OCI-LY7 (cell line): ENCODE results near the gene PLEKHA5. TPM values are rescaled to one million over a fixed set of nuclear protein-coding genes. Genes with fewer than 3 reads are reported as not detected.

Experiments
- BruUV-seq: library from RNA; stranded (reverse); fragments of 400-500 nt; replicated peaks from 2 replicates; lab custom pipeline; 2021; lab: Mats Ljungman, UMichigan
- CTCF ChIA-PET: fragments of 300-600 bp; sonication (Branson Sonifier 250); formaldehyde crosslinking; loops from one replicate; lab custom pipeline; 2022; ENCODE audit warnings: antibody characterized with exemption; ENCODE audit not compliant: unreplicated experiment; lab: Charles Lee
- POLR2A ChIA-PET: fragments of 300-600 bp; sonication (Branson Sonifier 250); formaldehyde crosslinking; loops from one replicate; lab custom pipeline; 2022; ENCODE audit warnings: antibody characterized with exemption; lab: Charles Lee
- DNase-seq: peaks from one replicate; pipeline ENCODE4 v3.0.0-alpha.2; 2015; ENCODE audit warnings: low spot score
- H2AFZ ChIP-seq: fragments of 200-600 bp; sonication (generic), shearing (Covaris generic); 2 replicates; pipeline ENCODE4 v1.6.1; 2014; ENCODE audit warnings: mild to moderate bottlenecking, antibody characterized with exemption, low read length, moderate library complexity
- H3K27ac ChIP-seq: fragments of 200-600 bp; sonication (generic); 2 replicates; pipeline ENCODE4 v1.5.1; 2014; ENCODE audit warnings: mixed run types, low read depth, mild to moderate bottlenecking, moderate library complexity, low read length, inconsistent platforms; ENCODE audit not compliant: poor library complexity, severe bottlenecking
- H3K36me3 ChIP-seq: fragments of 200-600 bp; sonication (generic); 2 replicates; pipeline ENCODE4 v1.6.1; 2014; ENCODE audit warnings: mild to moderate bottlenecking, antibody characterized with exemption, low read length, moderate library complexity, mixed read lengths; ENCODE audit not compliant: insufficient read depth
- H3K4me1 ChIP-seq: fragments of 200-600 bp; sonication (generic); 2 replicates; pipeline ENCODE4 v1.5.1; 2014; ENCODE audit warnings: mild to moderate bottlenecking, low read length; ENCODE audit not compliant: insufficient read depth, poor library complexity, severe bottlenecking
- H3K4me2 ChIP-seq: fragments of 200-600 bp; sonication (generic); 2 replicates; pipeline ENCODE4 v1.6.1; 2014; ENCODE audit warnings: mild to moderate bottlenecking, low read length
- H3K4me3 ChIP-seq: fragments of 200-600 bp; sonication (generic); 2 replicates; pipeline ENCODE4 v1.5.1; 2014; ENCODE audit warnings: mild to moderate bottlenecking, low read depth, low read length; ENCODE audit not compliant: poor library complexity, severe bottlenecking
- H3K79me2 ChIP-seq: fragments of 200-600 bp; sonication (generic); 2 replicates; pipeline ENCODE4 v1.6.1; 2016; ENCODE audit warnings: low read depth, mild to moderate bottlenecking, low read length, moderate library complexity, mixed read lengths; ENCODE audit not compliant: insufficient read depth
- H3K9me2 ChIP-seq: fragments of 200-600 bp; sonication (generic); 2 replicates; pipeline ENCODE4 v1.6.1; 2016; ENCODE audit warnings: mild to moderate bottlenecking, low read length, mixed read lengths; ENCODE audit not compliant: insufficient read depth
- H3K9me3 ChIP-seq: fragments of 200-600 bp; sonication (generic); 2 replicates; pipeline ENCODE4 v1.6.1; 2014; ENCODE audit warnings: mild to moderate bottlenecking, mixed run types, low read length, mixed read lengths
- H4K20me1 ChIP-seq: fragments of 200-600 bp; sonication (generic); 2 replicates; pipeline ENCODE4 v1.6.1; 2014; ENCODE audit warnings: mild to moderate bottlenecking, antibody characterized with exemption, low read length, moderate library complexity, mixed read lengths; ENCODE audit not compliant: insufficient read depth
- EZH2phosphoT487 ChIP-seq: fragments of 200-600 bp; sonication (generic); IDR thresholded peaks from 2 replicates; pipeline ENCODE4 v1.6.1; 2018; ENCODE audit warnings: low read depth, borderline replicate concordance, mild to moderate bottlenecking, mixed run types, antibody characterized with exemption, low read length, moderate library complexity, mixed read lengths
- intact Hi-C: fragments of 100-400 bp; cut with micrococcal nuclease; formaldehyde crosslinking; loops from one replicate; pipeline ENCODE4 v1.10.0; 2022; ENCODE audit not compliant: unreplicated experiment
- total RNA-seq, 2 experiments: library from RNA; depleted of rRNA in 1 of 2; stranded (reverse); fragments of >200 nt in 1 of 2; shearing (Covaris generic) in 1 of 2; gene quantifications; 2 replicates each; pipeline ENCODE4 v1.2.3, GENCODE V29; 2014 to 2022
- TF ChIP-seq, protein P1 (sequence below): fragments of 200-600 bp; sonication (generic); conservative IDR thresholded peaks from 2 replicates; pipeline ENCODE4 v1.5.1; 2014; ENCODE audit warnings: mild to moderate bottlenecking, antibody characterized with exemption, low read length, moderate library complexity, mixed read lengths

The PLEKHA5 gene
- total RNA-seq, 2 experiments from 2014 or later = 2.7 TPM; not detected in 1

DNA sequence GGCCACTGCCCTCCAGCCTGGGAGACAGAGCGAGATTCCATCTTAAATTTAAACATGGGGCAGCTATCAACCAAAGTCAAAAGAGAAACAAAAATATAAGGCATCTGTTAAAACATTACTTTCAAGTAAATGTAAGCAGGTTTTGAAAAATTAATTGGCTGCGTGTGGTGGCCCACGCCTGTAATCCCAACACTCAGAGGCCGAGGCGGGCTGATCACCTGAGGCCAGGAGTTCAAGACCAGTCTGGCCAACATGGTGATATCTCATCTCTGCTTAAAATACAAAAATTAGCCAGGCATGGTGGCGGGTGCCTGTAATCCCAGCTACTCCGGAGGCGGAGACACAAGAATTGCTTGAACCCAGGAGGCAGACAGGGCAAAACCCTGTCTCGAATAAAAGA, 82.7 kb downstream of the PLEKHA5 start:
- Histone ChIP-seq H3K4me2 (no peak overlapping the region), H2AFZ (no peak overlapping the region), H3K79me2 (no peaks in the 10 kb centered on the region), H3K36me3 (no peaks in the 10 kb centered on the region), H3K4me1 (no peaks in the 10 kb centered on the region), H3K9me3 (no peaks in the 10 kb centered on the region), H4K20me1 (no peaks in the 10 kb centered on the region), H3K27ac (no peak overlapping the region), H3K4me3 (no peak overlapping the region), H3K9me2 (no peaks in the 10 kb centered on the region)
- ChIA-PET CTCF (no interaction called here), POLR2A (no interaction called here)
- BruUV-seq = no TSS peak
- TF ChIP-seq EZH2phosphoT487 = no peak
- TF ChIP-seq, protein P1, sequence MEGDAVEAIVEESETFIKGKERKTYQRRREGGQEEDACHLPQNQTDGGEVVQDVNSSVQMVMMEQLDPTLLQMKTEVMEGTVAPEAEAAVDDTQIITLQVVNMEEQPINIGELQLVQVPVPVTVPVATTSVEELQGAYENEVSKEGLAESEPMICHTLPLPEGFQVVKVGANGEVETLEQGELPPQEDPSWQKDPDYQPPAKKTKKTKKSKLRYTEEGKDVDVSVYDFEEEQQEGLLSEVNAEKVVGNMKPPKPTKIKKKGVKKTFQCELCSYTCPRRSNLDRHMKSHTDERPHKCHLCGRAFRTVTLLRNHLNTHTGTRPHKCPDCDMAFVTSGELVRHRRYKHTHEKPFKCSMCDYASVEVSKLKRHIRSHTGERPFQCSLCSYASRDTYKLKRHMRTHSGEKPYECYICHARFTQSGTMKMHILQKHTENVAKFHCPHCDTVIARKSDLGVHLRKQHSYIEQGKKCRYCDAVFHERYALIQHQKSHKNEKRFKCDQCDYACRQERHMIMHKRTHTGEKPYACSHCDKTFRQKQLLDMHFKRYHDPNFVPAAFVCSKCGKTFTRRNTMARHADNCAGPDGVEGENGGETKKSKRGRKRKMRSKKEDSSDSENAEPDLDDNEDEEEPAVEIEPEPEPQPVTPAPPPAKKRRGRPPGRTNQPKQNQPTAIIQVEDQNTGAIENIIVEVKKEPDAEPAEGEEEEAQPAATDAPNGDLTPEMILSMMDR = no peak
- DNase-seq = no peak
- intact Hi-C loops = no loop called here

- intact Hi-C loops = no loop called here
Observed at GRCh38 chr12:19214020-19214419, 84.5 kb downstream of the PLEKHA5 start.

DNA sequence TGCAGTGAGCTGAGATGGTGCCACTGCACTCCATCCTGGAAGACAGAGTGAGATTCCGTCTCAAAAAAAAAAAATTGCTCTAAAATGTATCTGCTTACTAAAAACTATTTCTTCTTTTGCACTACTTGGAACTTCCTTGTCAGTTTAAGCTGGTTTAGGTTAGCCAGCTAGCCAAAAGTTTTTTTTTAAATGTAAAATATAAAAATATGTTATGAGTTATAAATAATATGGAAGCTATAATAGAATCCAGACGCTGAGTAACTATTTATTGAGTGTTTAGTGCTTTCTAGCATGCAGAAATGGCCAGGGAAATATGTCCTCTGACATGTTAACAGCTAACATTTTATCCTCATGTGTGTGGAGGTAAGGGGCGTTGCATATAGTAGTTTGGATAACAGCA, 85.6 kb downstream of the PLEKHA5 start:
- Histone ChIP-seq H3K9me3 (no peaks in the 10 kb centered on the region), H3K27ac (no peak overlapping the region), H3K4me1 (no peaks in the 10 kb centered on the region), H3K9me2 (no peaks in the 10 kb centered on the region), H3K4me3 (no peak overlapping the region), H4K20me1 (no peaks in the 10 kb centered on the region), H2AFZ (no peak overlapping the region), H3K79me2 (no peaks in the 10 kb centered on the region), H3K36me3 (no peaks in the 10 kb centered on the region), H3K4me2 (no peak overlapping the region)
- no peak for DNase-seq
- TF ChIP-seq, protein P1 = no peak
- no peak for TF ChIP-seq EZH2phosphoT487
- intact Hi-C loops = no loop called here
- CTCF ChIA-PET = no interaction called here
- POLR2A ChIA-PET = interaction anchor here (0.7 to 1.2 kb wide), 2 partner anchors 22 to 1079 kb away, joined by 3 read pairs; no protein-coding TSS in a partner anchor
- BruUV-seq = no TSS peak

More at GRCh38 chr12:19214020-19214419, 84.5 kb downstream of the PLEKHA5 start:
- no peaks in the 10 kb centered on the region for H3K4me1 ChIP-seq
- no peak for TF ChIP-seq EZH2phosphoT487
- TF ChIP-seq, protein P1 = no peak
- no peaks in the 10 kb centered on the region for H3K36me3 ChIP-seq
- H3K4me3 ChIP-seq = no peak overlapping the region
- DNase-seq = no peak
- H3K9me3 ChIP-seq = no peaks in the 10 kb centered on the region
- no peaks in the 10 kb centered on the region for H3K79me2 ChIP-seq
- H4K20me1 ChIP-seq = no peaks in the 10 kb centered on the region
- ChIA-PET CTCF (no interaction called here), POLR2A (no interaction called here)
- no TSS peak for BruUV-seq
- no peak overlapping the region for H3K27ac ChIP-seq
- no peaks in the 10 kb centered on the region for H3K9me2 ChIP-seq
- H2AFZ ChIP-seq = no peak overlapping the region
- no peak overlapping the region for H3K4me2 ChIP-seq
